SH-SY5Y (cell line): ENCODE measurements around the gene SH3D19.

ENCODE experiments used
- GATA2 ChIP-seq: IDR thresholded peaks from 2 replicates; pipeline ENCODE4 v1.6.1; 2011; ENCODE audit warnings: mild to moderate bottlenecking, low read depth, low read length
- GATA3 ChIP-seq: IDR thresholded peaks from 2 replicates; pipeline ENCODE4 v1.6.1; 2011; ENCODE audit warnings: low read depth, mild to moderate bottlenecking, low read length, moderate library complexity

GRCh38 chr4:151227172-151227571 is 98.2 kb downstream of the SH3D19 start:
- no peak for TF ChIP-seq GATA3
- TF ChIP-seq GATA2: no peak
